DOHH2 (cell line): ENCODE measurements around the gene CUL3.

Source experiments
- CTCF ChIP-seq: fragments of 200-600 bp; sonication (generic); IDR thresholded peaks from one replicate; pipeline ENCODE4 v1.5.1; 2014; ENCODE audit warnings: antibody characterized with exemption, mild to moderate bottlenecking, low read depth, low read length; ENCODE audit not compliant: poor library complexity, severe bottlenecking
- EZH2phosphoT487 ChIP-seq: fragments of 200-600 bp; sonication (generic); IDR thresholded peaks from 2 replicates; pipeline ENCODE4 v1.6.1; 2017; ENCODE audit warnings: borderline replicate concordance, mild to moderate bottlenecking, antibody characterized with exemption, low read length, moderate library complexity, mixed read lengths

GRCh38 chr2:224428787-224429440 lies 156.2 kb downstream of the CUL3 start:
- TF ChIP-seq CTCF (no peak), EZH2phosphoT487 (no peak)
